Neuronal stem cell (in vitro differentiated cells): ENCODE measurements around the gene SZT2.
"Not testable (repeated sequence)": the region's sequence is repeated elsewhere in the genome, so short reads cannot be mapped to it uniquely, and the experiment has no call there.

Experiments
- DNase-seq: peaks from one replicate; pipeline ENCODE4 v3.0.0-alpha.2; 2013; ENCODE audit warnings: low spot score
- H2AFZ ChIP-seq: one replicate; pipeline ENCODE4 v1.6.1; 2013; ENCODE audit warnings: mild to moderate bottlenecking, low read length, inconsistent platforms
- H2AK5ac ChIP-seq: 2 replicates; pipeline ENCODE4 v1.6.1; 2013; ENCODE audit warnings: low read depth, mild to moderate bottlenecking, inconsistent platforms, low read length, moderate library complexity, mixed read lengths
- H2BK120ac ChIP-seq: 2 replicates; pipeline ENCODE4 v1.6.1; 2013; ENCODE audit warnings: low read depth, mild to moderate bottlenecking, inconsistent platforms, low read length, moderate library complexity, mixed read lengths
- H2BK12ac ChIP-seq: one replicate; pipeline ENCODE4 v1.6.1; 2013; ENCODE audit warnings: low read length, inconsistent platforms
- H2BK15ac ChIP-seq: 2 replicates; pipeline ENCODE4 v1.6.1; 2013; ENCODE audit warnings: mild to moderate bottlenecking, low read length, inconsistent platforms, mixed read lengths
- H2BK5ac ChIP-seq: one replicate; pipeline ENCODE4 v1.6.1; 2013; ENCODE audit warnings: inconsistent platforms, mild to moderate bottlenecking, low read length, moderate library complexity
- H3K14ac ChIP-seq: one replicate; pipeline ENCODE4 v1.6.1; 2013; ENCODE audit warnings: low read length, inconsistent platforms
- H3K18ac ChIP-seq: 2 replicates; pipeline ENCODE4 v1.6.1; 2013; ENCODE audit warnings: low read length, inconsistent platforms
- H3K23ac ChIP-seq: 2 replicates; pipeline ENCODE4 v1.6.1; 2013; ENCODE audit warnings: low read depth, mild to moderate bottlenecking, mixed read lengths, low read length, inconsistent platforms; ENCODE audit not compliant: poor library complexity
- H3K27ac ChIP-seq: replicated peaks from 3 replicates; pipeline ENCODE4 v1.5.1; 2013; ENCODE audit warnings: low read length, inconsistent platforms
- H3K27me3 ChIP-seq, 3 experiments: 2 replicates each; pipeline ENCODE4 v1.6.1; 2013; ENCODE audit warnings: low read length in 3 of 3, mild to moderate bottlenecking in 2 of 3, inconsistent platforms in 1 of 3, low read depth in 1 of 3, mixed read lengths in 1 of 3, moderate library complexity in 1 of 3; ENCODE audit not compliant: control insufficient read depth in 3 of 3, insufficient read depth in 3 of 3
- H3K36me3 ChIP-seq, 2 donors: replicated peaks in 1 of 2; 2 replicates each; pipeline ENCODE4 v1.6.1; 2013; ENCODE audit warnings: low read length in 2 of 2; ENCODE audit not compliant: control insufficient read depth in 2 of 2, insufficient read depth in 2 of 2
- H3K4ac ChIP-seq: 2 replicates; pipeline ENCODE4 v1.6.1; 2013; ENCODE audit warnings: inconsistent platforms, mild to moderate bottlenecking, low read length, moderate library complexity
- H3K4me1 ChIP-seq, 2 donors: 1 replicate in 1 of 2; 2 replicates in 1 of 2; pipeline ENCODE4 v1.6.1; 2013; ENCODE audit warnings: low read length in 2 of 2, low read depth in 1 of 2; ENCODE audit not compliant: control insufficient read depth in 2 of 2, insufficient read depth in 1 of 2
- H3K4me2 ChIP-seq: one replicate; pipeline ENCODE4 v1.6.1; 2013; ENCODE audit warnings: mild to moderate bottlenecking, low read length, inconsistent platforms; ENCODE audit not compliant: insufficient read depth, poor library complexity, severe bottlenecking
- H3K4me3 ChIP-seq, 2 donors: 2 replicates each; pipeline ENCODE4 v1.5.1; 2013; ENCODE audit warnings: low read length in 2 of 2, mild to moderate bottlenecking in 2 of 2, inconsistent platforms in 1 of 2, moderate library complexity in 1 of 2
- H3K79me1 ChIP-seq: one replicate; pipeline ENCODE4 v1.6.1; 2013; ENCODE audit warnings: low read depth, mild to moderate bottlenecking, inconsistent platforms, low read length, moderate library complexity
- H3K9ac ChIP-seq: one replicate; pipeline ENCODE4 v1.6.1; 2013; ENCODE audit warnings: mild to moderate bottlenecking, low read depth, low read length, inconsistent platforms; ENCODE audit not compliant: poor library complexity
- H3K9me3 ChIP-seq, 2 donors: replicated peaks in 1 of 2; 2 replicates each; pipeline versions ENCODE3 to v1.6.1; 2013; ENCODE audit warnings: low read length in 2 of 2, mild to moderate bottlenecking in 2 of 2, inconsistent platforms in 1 of 2, low read depth in 1 of 2, mixed read lengths in 1 of 2, moderate library complexity in 1 of 2; ENCODE audit not compliant: control insufficient read depth in 2 of 2, insufficient read depth in 1 of 2
- H4K8ac ChIP-seq: one replicate; pipeline ENCODE4 v1.6.1; 2013; ENCODE audit warnings: low read depth, mild to moderate bottlenecking, inconsistent platforms, low read length, moderate library complexity
- H4K91ac ChIP-seq: one replicate; pipeline ENCODE4 v1.6.1; 2013; ENCODE audit warnings: low read length, low read depth, mild to moderate bottlenecking, inconsistent platforms; ENCODE audit not compliant: poor library complexity
- WGBS, 2 donors: extraction: QIAGEN DNeasy Blood & Tissue Kit; methylation state at CpG; one replicate each; pipeline ENCODE4 v1.1.7; 2013; ENCODE audit warnings: missing lambda C conversion rate in 2 of 2, mixed read lengths in 1 of 2; ENCODE audit not compliant: insufficient read length in 2 of 2, insufficient replicate concordance in 1 of 2; ENCODE audit errors: extremely low coverage in 2 of 2; 5-methylcytosine and 5-hydroxymethylcytosine counted together

SZT2 gene

DNA sequence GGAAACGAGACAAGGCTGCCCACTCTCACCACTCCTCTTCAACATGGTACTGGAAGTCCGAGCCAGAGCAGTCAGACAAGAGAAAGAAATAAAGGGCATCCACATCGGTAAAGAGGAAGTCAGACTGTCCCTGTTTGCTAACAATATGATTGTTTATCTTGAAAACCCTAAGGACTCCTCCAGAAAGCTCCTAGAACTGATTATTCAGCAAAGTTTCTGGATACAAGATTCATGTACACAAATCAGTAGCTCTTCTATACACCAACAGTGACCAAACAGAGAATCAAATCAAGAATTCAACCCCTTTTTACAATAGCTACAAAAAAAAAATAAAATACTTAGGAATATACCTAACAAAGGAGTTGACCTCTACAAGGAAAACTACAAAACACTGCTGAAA, 68.7 kb downstream of the SZT2 start:
- not testable (repeated sequence) for DNase-seq, H3K4ac ChIP-seq, H3K27ac ChIP-seq, H3K4me3 ChIP-seq, H3K4me2 ChIP-seq, H2AK5ac ChIP-seq, H3K4me1 ChIP-seq, H3K27me3 ChIP-seq, H3K23ac ChIP-seq, H2BK12ac ChIP-seq, H4K8ac ChIP-seq, H3K9me3 ChIP-seq, H4K91ac ChIP-seq, H2BK15ac ChIP-seq, H3K79me1 ChIP-seq, H2AFZ ChIP-seq, H2BK120ac ChIP-seq, H3K9ac ChIP-seq, H3K14ac ChIP-seq, H2BK5ac ChIP-seq, H3K18ac ChIP-seq, H3K36me3 ChIP-seq
- WGBS, 2 donors: no CpG with 5 or more reads among the region's 3 CpGs

DNA sequence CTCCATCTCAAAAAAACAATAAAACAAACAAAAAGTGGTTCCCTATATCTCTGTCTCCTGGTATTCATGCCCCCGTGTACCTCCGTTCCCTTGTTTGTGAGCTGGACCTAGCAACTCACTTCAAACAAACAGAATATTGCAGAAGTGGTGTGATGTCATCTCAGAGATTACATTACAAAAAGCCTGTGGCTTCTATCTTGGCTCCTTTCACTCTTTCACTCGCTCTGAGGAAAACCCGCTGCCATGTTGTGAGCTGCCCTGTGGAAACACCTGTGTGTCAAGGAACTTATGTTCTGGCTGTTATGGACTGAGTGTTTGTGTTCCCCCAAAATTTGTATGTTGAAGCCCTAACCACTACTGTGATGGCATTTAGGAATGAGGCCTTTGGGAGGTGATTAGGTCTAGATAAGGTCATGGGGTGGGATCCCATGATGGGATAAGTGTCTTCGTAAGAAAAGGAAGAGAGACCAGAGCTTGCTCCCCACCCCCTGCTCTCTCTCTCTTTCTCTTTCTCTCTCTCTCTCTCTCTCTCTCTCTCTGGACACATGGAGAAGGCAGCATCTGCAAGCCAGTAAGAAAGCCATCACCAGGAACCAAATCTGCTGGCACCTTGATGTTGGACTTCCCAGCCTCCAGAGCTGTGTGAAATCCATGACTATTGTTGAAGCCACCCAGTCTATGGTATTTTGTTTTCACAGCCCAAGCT, 71.4 kb downstream of the SZT2 start:
- H3K14ac ChIP-seq: no peak overlapping the region

DNA sequence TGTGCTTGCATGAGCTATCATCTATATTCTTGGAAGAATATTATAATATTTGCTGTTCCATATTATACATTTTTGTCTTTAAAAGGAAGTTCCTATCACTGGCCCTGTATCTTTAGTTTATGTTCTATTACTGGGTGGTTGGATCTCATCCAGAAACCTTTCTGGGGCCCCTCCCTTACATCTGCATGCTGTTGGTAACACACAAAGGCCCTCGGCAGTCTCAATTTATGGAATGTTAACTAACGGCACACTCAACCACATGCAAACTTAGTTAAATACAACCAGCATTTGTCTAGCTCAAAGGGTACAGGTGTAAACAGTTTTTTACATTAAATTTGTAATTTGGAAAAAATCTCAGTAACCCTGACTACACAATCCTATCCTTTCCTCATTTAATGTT, 73.8 kb downstream of the SZT2 start:
- Histone ChIP-seq H3K27me3 (no peaks in the 10 kb centered on the region), H4K8ac (no peak overlapping the region), H2AK5ac (no peak overlapping the region), H2BK5ac (no peak overlapping the region), H3K27ac (no peak overlapping the region), H3K4me1 (no peaks in the 10 kb centered on the region), H3K9ac (no peak overlapping the region), H2BK120ac (no peak overlapping the region), H3K4ac (no peak overlapping the region), H3K23ac (no peak overlapping the region), H4K91ac (no peak overlapping the region), H3K14ac (no peak overlapping the region), H3K9me3 (peaks cover 2% of the 10 kb centered on the region in 2 donors), H3K79me1 (no peaks in the 10 kb centered on the region), H3K4me3 (no peak overlapping the region), H3K4me2 (no peak overlapping the region), H2BK15ac (no peak overlapping the region), H2BK12ac (no peak overlapping the region), H3K36me3 (no peaks in the 10 kb centered on the region), H3K18ac (no peak overlapping the region), H2AFZ (no peak overlapping the region)
- no CpG with 5 or more reads among the region's 2 CpGs for WGBS, 2 donors
- DNase-seq: no peak

More for the DNA sequence above, 71.4 kb downstream of the SZT2 start:
- no peak overlapping the region for H3K4me3 ChIP-seq
- no peak overlapping the region for H3K4me2 ChIP-seq
- H3K4ac ChIP-seq: no peak overlapping the region
- H2BK120ac ChIP-seq: no peak overlapping the region
- H2AFZ ChIP-seq: no peak overlapping the region
- no peak for DNase-seq
- no peak overlapping the region for H3K27ac ChIP-seq
- no peak overlapping the region for H2BK5ac ChIP-seq
- no peaks in the 10 kb centered on the region for H3K79me1 ChIP-seq
- no peak overlapping the region for H3K9ac ChIP-seq
- no peak overlapping the region for H3K23ac ChIP-seq
- no peaks in the 10 kb centered on the region for H3K27me3 ChIP-seq
- no peak overlapping the region for H2BK12ac ChIP-seq
- peaks cover 0 to 2% of the 10 kb centered on the region in 2 donors for H3K9me3 ChIP-seq
- no peak overlapping the region for H4K91ac ChIP-seq
- H4K8ac ChIP-seq: no peak overlapping the region
- H2AK5ac ChIP-seq: no peak overlapping the region
- no CpG with 5 or more reads among the region's 5 CpGs for WGBS, 2 donors
- no peak overlapping the region for H3K18ac ChIP-seq
- no peaks in the 10 kb centered on the region for H3K36me3 ChIP-seq
- no peak overlapping the region for H2BK15ac ChIP-seq
- H3K4me1 ChIP-seq: no peaks in the 10 kb centered on the region

DNA sequence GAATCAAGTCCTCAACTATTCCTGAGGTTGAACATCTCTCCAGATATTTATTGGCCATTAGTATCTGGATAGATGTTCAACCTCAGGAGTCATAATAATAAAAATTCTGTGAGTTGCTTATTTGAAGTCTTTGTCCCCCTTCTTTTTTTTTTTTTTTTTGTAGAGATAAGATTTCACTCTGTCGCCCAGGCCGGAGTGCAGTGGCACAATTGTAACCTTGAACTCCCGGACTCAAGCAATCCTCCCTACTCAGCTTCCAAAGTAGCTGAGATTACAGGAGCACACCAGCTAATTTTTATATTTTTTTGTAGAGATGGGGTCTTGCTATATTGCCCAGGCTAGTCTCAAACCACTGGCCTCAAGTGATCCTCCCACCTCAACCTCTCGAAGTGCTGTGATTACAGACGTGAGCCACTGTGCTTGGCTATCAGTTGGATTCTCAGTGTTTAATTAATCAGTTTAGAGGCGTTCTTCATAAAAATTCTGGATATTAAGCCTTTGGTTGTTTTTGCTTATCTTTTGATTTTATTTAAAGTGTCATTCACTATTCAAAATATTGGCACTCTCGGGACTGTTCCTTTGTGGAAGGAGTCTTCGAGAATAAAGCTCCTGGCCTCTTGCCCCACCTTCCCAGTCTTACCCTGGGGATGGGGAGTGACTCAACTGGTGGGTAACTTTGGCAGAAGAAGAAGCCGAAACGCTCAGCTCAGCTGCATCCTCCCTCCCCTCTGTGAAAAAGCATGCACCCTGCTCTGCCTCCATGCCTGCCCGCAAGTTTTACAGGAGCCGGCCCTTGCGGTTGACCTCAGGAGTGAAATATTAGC, 75.2 kb downstream of the SZT2 start:
- Histone ChIP-seq H4K91ac (no peak overlapping the region), H3K36me3 (no peaks in the 10 kb centered on the region), H2BK12ac (no peak overlapping the region), H4K8ac (no peak overlapping the region), H2AFZ (no peak overlapping the region), H2AK5ac (no peak overlapping the region), H2BK5ac (no peak overlapping the region), H3K4ac (no peak overlapping the region), H2BK120ac (no peak overlapping the region), H3K27me3 (no peaks in the 10 kb centered on the region), H2BK15ac (no peak overlapping the region), H3K9me3 (peaks cover 2 to 3% of the 10 kb centered on the region in 2 donors), H3K4me2 (no peak overlapping the region), H3K9ac (no peak overlapping the region), H3K27ac (no peak overlapping the region), H3K14ac (no peak overlapping the region), H3K4me1 (no peaks in the 10 kb centered on the region), H3K23ac (no peak overlapping the region), H3K18ac (no peak overlapping the region), H3K79me1 (no peaks in the 10 kb centered on the region), H3K4me3 (no peak overlapping the region)
- no CpG with 5 or more reads among the region's 13 CpGs for WGBS, 2 donors
- no peak for DNase-seq
